G401 (cell line): ENCODE measurements around the gene PACS1. TPM values are rescaled to one million over a fixed set of nuclear protein-coding genes. Genes with fewer than 3 reads are reported as not detected.
"Not testable (repeated sequence)": the region's sequence is repeated elsewhere in the genome, so short reads cannot be mapped to it uniquely, and the experiment has no call there.

Experiments
- DNase-seq: peaks from one replicate; pipeline ENCODE4 v3.0.0-alpha.2; 2015; ENCODE audit warnings: low spot score
- in situ Hi-C: cut with HindIII; loops from 2 replicates; pipeline ENCODE4 v1.10.0; 2016; ENCODE audit warnings: low sequenced_read_pairs, mixed read lengths
- total RNA-seq: library from RNA; depleted of rRNA; stranded (reverse); fragments of >200 nt; shearing (Covaris generic); gene quantifications from 2 replicates; pipeline ENCODE4 v1.2.3, GENCODE V29; 2014

Gene PACS1
- total RNA-seq, 1 experiment from 2014 or later = 23.2 TPM

DNA sequence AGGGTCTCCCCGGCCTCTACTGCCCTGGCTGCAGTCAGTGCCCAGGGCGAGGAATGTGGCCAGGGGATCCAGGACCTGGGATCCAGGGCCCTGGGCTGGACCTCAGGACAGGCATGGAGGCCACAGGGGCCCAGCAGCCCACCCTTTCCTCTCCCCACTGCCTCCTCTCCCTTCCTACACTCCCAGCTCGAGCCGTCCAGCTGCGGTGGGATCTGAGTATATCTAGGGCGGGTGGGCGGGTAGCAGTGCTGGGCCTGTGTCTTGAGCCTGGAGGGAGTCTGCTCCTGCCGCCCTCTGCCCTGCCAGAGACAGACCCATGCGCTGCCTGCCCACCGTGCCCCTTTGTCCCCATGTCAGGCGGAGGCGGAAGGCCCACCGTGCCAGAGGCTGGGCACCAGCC lies 206.5 kb downstream of the PACS1 start:
- in situ Hi-C loops, DNase-seq: not testable (repeated sequence)

DNA sequence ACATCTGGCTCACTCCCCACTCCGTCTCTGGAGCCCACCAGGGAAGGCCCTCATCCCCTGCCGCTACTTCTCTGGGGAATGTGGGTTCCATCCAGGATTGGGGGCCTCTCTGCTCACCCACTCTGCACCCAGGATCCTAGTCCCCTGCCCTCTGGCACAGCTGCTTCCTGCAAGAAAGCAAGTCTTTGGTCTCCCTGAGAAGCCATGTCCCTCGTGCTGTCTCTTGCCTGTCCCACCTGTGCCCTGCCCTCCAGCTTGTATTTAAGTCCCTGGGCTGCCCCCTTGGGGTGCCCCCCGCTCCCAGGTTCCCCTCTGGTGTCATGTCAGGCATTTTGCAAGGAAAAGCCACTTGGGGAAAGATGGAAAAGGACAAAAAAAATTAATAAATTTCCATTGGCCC lies 207.0 kb downstream of the PACS1 start:
- DNase-seq, in situ Hi-C loops: not testable (repeated sequence)

DNA sequence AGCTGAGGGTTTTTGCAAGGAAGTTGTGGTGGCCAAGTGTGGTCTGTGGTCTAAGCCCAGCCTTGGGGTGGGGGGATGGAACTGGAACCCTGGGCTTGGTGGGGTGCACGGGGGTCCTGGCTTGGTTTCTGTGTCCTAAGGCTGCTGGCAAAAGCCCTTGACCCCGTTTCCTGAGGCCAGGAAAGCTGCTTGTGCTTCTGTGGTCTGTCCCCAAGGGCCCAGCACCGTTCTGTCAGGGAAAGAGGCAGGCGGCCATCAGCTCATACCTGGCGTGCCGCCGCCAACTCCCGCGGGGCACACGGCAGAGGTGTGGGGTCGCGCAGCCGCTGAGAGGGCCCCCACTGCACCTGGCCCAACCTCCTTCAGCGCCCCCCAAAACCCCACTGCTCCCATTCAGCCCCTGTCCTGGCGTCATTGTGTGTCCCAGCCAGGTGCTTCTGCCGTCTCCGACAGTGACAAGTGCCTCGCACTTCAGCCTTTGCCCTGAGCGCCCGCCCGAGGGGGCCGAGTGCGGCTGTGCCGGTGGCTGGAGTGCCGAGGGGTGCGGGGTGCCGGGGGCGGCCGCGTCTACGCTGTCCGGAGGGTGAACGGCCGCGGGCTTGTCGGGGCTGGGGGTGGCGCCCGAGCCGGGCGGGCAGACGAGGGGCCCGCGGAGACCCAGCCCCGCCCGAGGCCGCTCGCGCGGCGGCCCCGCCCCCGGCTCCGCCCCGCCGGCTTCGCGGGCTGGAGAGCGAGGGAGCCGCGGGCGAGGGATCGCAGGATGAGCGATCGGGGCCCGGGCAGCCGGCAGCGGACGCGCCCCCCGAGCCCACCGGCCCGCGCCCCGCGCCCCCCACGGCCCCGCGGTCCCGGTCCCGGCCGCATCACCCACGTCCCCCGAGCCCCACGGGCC lies 207.6 kb downstream of the PACS1 start, which contains the start of gene CNIH2:
CNIH2 (plus strand) TSS at position 705 of the 892 bp plus-strand sequence. CDS start 282 bp downstream, outside the sequence.
- in situ Hi-C loops = no loop called here
- peak; percentile 61 for DNase-seq

DNA sequence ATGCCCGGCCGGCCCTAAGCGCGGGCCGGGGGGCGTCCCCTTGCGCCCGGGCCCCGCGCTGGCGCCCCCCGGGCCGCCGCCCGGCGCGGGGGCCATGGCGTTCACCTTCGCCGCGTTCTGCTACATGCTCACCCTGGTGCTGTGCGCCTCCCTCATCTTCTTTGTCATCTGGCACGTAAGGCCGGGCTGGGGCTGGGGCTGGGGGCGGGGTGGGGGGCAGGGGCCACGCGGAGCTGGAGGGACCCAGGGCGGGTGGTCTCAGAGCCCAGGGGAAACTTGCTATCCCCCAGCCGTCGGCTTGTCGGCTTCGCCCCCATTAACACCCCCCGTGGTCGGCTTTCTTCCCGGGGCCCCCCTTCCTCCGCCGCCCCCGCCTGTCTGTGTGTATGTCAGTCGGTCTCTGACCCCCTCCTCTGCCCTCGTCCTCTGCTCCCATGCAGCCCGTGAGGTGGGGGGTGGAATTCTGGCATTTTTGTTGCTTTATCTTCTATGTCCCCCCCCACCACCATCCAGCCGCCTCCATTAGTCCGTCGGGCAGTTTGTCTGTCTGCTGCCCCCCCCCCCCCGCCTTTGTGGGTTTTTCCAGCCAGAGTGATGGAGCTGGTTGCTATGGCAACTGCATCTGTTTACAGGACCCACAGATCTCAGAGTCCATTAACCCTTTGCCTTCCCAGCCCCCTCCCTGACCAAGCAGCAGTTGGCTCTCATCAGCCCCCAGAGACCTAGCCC lies 208.5 kb downstream of the PACS1 start:
- in situ Hi-C loops = no loop called here
- peak; percentile 34 for DNase-seq

DNA sequence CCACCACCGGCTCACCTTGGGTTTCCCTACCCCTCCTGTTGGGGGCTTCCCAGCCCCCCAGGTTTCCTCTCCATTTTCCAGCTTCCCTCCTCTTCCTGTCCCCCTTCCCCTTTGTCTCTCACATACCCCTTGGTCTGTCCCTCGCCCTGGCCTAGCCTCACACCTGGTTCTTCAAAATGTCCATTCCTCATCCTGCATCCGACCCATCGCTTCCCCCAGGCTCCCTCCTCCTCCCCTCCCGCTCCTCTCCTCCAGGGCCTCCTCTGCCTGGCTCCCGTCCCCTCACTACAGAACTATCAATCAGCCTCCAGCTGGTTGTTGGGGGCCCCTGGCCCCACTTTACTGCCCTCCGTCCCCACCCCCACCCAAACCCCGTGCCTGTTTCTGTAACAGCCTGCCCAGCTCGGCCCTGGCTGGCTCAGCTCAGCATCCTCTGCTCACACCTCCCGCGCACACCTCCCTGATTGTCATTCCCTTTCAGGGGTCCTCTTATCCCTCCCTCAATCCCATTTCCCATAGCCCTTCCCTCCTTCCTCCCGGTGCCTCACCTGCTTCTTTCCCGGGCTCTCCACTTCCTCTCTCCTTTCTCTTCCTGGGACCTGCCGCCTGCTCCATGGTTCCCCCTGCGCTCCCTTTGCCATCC lies 209.1 kb downstream of the PACS1 start:
- peak; percentile 37 for DNase-seq
- in situ Hi-C loops = no loop called here

DNA sequence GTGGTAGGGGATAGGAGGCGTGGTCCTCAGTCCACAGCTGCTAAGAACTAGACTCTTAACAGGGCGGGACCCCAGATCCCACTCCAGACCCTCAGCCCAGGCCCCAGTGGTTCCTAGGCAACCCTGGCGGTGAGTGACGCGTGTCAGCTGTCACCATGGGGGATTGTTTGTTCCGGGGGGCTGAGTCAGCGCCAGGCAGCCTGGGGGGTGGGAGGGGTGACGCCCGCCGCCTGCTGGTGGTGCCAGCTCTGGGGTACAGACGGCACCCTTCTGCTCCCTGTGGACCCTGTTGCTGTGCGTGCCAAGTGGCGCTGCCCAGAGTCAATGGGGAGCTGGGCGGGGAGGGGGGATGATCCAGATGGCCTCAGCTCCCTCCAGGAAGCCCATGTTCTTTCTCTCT lies 210.4 kb downstream of the PACS1 start:
- no peak for DNase-seq
- in situ Hi-C loops = no loop called here

DNA sequence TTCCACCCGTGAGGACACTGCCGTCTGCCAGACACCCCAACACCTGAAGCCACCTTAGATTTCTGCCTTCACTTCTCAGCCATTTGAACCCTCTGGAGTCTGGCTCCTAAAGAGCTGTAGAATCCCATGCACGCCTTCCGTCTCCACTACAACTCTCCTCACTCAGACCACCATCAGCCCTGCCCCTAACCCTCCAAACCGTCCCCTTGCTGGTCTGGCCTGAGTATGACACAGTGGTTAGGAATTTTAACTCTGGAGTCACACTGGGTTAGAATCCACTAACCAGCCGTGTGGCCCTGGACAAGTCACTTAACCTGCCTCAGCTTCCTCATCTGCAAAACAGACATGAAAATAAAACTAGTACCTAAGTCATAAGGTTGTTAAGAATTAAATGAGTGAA lies 210.9 kb downstream of the PACS1 start:
- in situ Hi-C loops = no loop called here
- DNase-seq = no peak

DNA sequence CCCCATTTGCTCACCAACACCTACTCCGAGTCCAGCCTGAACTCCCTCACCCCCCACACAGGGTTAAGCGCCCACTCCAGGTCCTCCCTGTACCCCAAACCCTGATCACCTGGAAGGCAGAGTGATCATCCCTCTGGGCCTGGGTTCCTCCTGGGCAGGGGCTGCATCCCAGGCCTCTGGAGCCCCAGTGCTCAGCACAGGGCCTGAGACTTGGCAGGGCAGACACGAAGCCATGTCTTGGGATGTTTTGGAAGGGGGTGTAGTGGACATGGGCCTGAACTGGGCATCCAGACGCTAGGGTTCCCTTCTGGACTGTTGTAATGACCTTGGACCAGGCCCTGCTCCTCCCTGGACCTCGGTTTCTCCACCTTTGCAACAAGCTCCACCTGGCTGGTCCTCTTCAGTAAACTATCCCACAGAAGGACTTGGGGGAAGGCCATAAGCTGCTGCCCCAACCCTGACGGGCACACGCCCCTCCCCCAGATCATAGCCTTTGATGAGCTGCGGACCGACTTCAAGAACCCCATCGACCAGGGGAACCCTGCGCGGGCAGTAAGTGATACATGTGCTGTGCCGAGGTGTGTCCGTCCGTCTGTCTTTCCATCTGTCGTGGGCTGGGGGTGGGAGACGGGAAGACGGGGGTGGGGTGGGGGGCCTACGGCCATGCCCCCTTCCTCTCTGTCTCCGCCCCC lies 211.8 kb downstream of the PACS1 start:
- in situ Hi-C loops = no loop called here
- DNase-seq = no peak

DNA sequence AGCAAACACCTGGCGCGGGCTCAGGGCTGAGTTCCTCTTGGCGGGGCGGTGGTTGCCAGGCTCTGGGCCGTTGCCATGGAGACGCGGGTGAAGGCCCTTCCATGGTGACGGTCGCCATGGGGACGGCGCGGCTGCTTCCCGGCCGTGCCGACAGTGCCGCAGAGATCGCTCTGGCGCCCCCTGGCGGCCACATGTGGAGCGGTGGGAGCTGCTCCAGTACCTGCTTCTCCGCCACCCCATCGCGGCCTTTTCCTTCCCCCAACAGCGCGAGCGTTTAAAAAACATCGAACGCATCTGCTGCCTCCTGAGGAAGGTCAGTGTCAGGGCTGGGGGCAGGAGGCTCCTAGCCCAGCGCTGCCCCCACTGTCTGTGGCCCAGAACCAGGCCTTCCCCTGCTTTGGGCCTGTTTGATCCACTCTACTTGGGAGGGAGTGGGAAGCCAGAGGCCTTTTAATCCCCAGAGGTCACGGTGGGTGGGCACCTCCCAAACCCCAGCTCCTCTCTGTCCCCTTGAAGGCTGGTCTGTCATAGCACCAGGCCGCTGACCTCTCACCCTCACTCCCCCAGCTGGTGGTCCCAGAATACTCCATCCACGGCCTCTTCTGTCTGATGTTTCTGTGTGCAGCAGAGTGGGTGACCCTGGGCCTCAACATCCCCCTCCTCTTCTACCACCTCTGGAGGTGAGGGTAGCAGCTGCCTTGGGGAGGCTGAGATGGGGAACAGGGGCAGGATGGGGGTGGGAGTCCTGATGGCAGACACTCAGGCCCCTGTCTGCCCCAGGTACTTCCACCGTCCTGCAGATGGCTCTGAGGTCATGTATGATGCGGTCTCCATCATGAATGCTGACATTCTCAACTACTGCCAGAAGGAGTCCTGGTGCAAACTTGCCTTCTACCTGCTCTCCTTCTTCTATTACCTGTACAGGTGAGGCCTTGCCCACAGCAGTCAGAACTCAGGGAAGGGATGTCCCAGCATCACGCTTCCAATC lies 212.7 kb downstream of the PACS1 start:
- in situ Hi-C loops = no loop called here
- peak; percentile 99 for DNase-seq

DNA sequence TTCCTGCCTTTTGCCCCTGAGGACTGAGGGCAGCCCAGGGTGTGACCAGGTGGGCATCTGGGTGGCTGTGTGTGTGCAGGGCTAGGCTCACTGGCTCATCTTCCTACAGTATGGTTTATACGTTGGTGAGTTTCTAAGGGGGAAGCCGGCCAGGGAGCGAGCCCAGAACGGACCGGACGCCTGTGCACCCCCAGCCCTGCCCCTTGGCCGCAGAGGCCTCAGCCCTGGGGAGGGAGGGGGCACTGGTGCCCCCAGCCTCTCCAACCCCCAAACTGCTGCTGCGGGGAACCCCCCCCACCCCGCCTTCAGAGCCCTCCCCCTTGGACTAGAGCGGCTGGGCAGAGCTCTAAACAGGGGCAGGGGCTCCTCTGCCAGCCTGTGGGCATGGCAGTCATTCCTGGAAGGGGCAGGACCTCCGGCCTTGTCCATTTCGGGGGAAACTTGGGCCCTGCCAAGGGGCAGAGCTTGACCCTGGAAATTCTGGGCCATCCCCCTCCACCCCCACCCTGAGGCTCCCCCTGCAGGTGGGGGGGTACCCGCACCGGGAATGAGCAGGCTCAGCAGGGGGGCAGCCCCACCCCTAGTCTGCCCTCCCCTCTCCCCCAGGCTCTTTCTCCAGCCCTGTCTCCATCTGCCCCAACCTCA lies 213.5 kb downstream of the PACS1 start:
- in situ Hi-C loops = no loop called here
- DNase-seq = no peak

DNA sequence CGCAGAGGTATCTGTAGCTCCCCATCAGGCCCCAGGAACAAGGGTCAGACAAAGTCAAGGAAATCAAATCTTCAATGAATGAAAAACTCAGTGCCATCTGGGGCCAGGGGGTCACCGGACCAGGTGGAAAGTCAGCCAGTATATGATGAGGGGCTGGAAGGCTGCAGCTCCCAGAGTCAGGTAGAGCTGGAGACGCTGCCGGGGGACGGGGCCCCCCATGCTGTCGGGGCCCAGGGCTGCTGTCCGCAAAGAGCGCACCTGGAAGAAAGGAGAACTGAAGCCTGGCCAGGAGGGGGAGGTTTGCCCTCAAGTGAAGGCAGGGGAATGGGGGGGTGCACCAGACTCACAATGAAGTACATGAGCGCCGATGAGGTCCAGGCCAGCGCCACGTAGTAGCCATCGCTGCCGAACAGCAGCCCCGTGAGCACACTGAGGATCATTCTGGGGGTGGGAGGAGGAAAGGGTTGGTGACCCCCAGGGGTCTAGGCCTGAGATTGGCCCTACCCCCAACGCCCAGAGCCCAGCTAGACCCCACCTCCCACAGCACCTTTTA lies 214.5 kb downstream of the PACS1 start:
- in situ Hi-C loops = no loop called here
- no peak for DNase-seq

DNA sequence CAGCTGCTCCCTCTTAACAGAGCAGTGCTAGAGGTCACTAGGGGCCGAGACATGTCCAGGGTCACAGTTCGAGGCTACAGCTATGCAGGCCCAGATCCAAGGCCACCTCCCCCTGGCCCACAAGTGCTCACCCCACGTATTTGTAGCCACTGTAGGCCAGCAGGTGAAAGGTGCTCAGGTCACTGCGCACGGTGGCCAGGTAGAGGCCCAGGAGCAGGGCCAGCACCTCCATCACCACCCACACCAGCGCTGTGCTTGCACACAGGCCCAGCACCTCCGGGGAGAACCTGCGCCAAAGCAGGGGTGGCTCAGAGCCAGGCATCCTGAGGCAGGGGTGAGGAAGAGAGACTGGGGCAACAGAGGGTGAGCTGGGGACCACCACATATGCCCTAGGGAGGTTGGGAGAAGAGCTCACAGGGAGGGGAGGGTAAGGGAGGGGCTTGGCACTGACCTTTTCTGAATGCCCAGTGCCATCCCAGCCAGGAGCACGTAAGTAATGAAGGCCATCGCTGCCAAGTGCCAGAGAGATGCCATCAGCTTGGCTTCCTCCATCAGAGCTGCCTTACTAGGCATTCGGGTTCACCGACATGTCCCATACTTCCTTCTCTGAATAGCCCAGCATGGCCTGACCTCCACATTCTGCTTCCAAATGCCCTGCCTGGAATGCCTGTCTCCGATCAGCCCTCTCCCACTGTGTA lies 215.3 kb downstream of the PACS1 start:
- in situ Hi-C loops = no loop called here
- DNase-seq = peak; percentile 72

DNA sequence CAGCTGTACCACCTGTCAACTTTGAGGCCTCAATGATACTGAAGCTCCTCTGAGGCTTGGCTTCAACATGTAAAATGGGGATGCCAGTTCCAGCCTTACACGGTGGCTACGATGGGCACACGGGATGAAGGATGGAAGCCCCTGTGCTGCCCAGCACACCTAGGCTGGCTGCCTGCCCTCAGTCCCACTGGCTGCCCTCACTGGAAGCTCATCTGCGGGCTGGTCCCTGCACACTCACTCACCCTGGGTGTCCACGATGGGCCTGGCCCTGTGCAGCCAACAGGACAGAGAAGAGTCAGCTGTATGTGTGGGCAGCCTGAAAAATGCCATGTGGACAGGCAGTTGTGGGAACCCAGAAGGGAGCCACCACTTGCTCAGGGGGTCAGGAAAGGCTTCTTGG lies 216.6 kb downstream of the PACS1 start:
- DNase-seq = no peak
- in situ Hi-C loops = no loop called here

DNA sequence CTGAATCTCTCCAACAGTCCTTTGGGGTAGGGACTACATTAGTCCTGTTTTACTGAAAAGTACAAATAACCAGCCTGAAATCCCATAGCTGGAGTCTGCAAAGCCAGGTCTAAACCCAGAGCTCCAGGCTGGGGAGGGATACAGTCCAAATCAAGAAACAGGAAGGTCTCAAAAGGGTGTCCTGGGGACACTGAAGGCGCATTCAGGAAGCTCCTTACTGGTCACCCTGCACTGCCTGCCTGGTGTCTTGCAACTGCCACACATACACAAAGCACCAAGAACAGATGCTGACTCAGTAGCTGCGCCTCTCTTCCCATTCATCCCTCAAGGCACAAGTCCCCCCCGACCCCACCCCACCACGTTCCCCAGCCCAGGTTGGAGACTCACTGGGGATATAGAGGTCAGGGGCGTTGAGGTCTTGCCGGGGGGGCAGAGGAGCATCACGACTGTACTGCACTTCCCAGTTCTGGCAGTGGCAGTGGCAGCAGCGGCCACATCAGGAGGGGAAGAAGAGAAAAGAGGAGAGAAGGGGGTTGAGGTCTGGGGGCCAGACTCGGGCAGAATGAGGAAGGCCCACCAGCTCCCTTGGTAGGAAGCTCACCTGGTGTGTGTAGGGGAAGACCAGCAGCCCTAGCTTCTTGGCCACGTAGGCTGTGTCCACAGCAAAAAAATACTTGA lies 217.3 kb downstream of the PACS1 start:
- DNase-seq = no peak
- in situ Hi-C loops = no loop called here

DNA sequence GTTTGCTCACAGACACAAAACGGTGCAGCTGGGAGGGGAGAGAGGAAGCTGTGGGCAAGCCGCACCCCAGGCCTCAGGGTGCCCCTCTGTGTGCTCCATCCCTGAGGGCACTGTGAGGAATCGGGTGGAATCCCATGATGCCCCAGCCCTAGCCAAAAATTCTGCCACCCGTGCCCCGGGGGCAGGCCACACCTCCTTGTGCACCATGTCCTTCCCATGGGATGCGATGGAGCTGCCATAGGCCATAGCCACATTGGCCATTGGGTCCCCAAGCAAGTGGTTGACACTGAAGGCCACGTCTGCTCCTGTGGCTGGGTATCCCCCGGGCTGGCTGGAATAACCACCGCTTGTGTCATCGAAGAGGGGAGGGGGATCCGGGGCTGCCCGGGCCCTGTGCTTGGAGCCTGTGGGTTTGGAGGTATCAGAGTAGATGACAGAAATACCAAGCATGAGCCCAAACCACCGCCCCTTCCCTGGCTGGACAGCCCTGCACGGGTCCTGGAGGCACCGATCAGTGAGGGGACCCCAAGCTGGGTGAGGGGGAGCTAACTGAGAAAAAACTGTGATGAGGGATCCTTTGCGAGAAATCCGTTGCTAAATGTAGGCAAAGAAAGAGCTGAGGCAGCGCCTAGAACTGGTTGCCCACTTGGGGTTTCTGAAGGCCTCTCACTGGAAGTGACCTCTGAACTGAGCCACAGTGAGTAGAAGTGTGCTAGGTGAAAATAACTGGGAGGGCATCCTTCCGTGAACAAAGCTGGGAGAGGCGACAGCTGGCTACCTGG lies 218.0 kb downstream of the PACS1 start:
- DNase-seq = no peak
- in situ Hi-C loops = no loop called here
